ENCODE results near the gene MRPL46.
A peak's percentile ranks its signal among the peaks of the same experiment; 100 is the strongest.
"Not testable (repeated sequence)": the region's sequence is repeated elsewhere in the genome, so short reads cannot be mapped to it uniquely, and the experiment has no call there.

Gene MRPL46

DNA sequence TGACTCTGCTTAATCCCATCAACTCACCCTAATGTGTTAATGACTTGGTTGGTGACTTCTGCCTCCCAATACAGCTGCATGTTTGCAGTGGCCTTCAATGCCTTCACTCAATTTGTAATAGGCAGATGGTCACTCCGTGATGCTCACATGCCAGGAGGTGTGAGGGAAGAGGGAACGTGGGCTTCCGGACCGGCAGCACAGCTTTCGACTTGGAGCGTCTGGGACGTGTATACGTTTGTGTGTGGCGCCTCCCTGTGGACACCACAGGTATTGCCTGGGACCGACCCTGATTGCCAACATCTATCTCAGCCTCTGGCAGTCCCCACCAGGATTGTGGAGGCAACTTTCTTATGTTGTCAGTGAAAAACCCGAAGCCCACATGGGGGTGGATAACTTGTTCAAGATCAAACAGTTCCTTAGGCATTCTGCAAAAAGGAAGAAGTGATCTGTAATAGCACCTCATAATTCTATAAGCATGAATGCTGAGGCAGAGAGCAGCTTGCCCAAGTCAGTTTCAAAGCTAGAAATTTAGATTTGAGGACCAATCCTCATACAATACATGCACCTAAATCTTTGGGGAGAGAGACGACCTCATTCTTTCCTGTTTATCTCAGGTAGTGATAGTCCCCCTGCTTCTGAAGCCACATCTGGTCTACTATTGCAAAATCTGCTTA lies 16.9 kb downstream of the MRPL46 start:
- TF ChIP-seq POLR2A (IDR thresholded peaks at IDR 0.05; ENCODE audit: low read depth, low read length) = no peak
- FAIRE-seq = peak; percentile 81
- peak; percentile 56 for DNase-seq (ENCODE audit: insufficient read length, low spot score)

- FAIRE-seq = no peak
Measured at GRCh38 chr15:88449581-88449980, 17.6 kb downstream of the MRPL46 start.

GRCh38 chr15:88448991-88449461 lies 18.2 kb downstream of the MRPL46 start:
- DNase-seq (ENCODE audit: insufficient read length, low spot score) (no peak), FAIRE-seq (no peak)
- TF ChIP-seq POLR2A (IDR thresholded peaks at IDR 0.05; ENCODE audit: low read depth, low read length) (no peak), PAX5 (IDR thresholded peaks at IDR 0.05; ENCODE audit: insufficient read depth, low read length, severe bottlenecking) (no peak), SPI1 (IDR thresholded peaks at IDR 0.05; ENCODE audit: low read depth, low read length) (no peak), POU2F2 (IDR thresholded peaks at IDR 0.05; ENCODE audit: low read depth, low read length) (no peak), POLR2AphosphoS5 (IDR thresholded peaks at IDR 0.05; ENCODE audit: low read depth, low read length) (no peak), TAF1 (IDR thresholded peaks at IDR 0.05; ENCODE audit: low read depth, low read length) (no peak)

More at GRCh38 chr15:88449581-88449980, 17.6 kb downstream of the MRPL46 start:
- DNase-seq (ENCODE audit: insufficient read length, low spot score) = no peak
- TF ChIP-seq PAX5 (IDR thresholded peaks at IDR 0.05; ENCODE audit: insufficient read depth, low read length, severe bottlenecking) = no peak
- no peak for TF ChIP-seq TAF1 (IDR thresholded peaks at IDR 0.05; ENCODE audit: low read depth, low read length)
- TF ChIP-seq SPI1 (IDR thresholded peaks at IDR 0.05; ENCODE audit: low read depth, low read length) = no peak

DNA sequence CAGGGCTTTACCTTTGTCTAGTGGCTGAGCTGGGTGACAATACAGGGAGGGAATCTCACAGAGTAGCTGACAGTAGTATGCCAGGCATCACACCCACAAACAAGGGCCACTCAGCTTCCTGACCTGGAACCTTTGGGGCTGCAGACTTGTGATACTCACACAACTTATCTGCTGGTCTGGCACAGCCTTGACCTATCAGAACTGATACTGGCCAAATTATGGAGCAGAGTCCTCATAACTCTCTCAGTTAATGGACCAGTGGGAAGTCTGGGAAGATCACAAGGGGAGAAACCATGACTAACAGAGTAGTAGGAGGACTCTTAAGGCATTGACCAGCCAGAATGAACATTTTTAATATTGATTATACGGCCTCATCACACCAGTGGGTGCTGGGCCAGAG lies 19.4 kb downstream of the MRPL46 start:
- no peak for FAIRE-seq
- DNase-seq (ENCODE audit: insufficient read length, low spot score) = no peak
- TF ChIP-seq POU2F2 (IDR thresholded peaks at IDR 0.05; ENCODE audit: low read depth, low read length) (no peak), SPI1 (IDR thresholded peaks at IDR 0.05; ENCODE audit: low read depth, low read length) (no peak), POLR2A (IDR thresholded peaks at IDR 0.05; ENCODE audit: low read depth, low read length) (no peak), TAF1 (IDR thresholded peaks at IDR 0.05; ENCODE audit: low read depth, low read length) (no peak), PAX5 (IDR thresholded peaks at IDR 0.05; ENCODE audit: insufficient read depth, low read length, severe bottlenecking) (no peak), POLR2AphosphoS5 (IDR thresholded peaks at IDR 0.05; ENCODE audit: low read depth, low read length) (no peak)

GRCh38 chr15:88447206-88447605 lies 20.0 kb downstream of the MRPL46 start:
- FAIRE-seq = no peak
- TF ChIP-seq SPI1 (IDR thresholded peaks at IDR 0.05; ENCODE audit: low read depth, low read length) (no peak), POLR2A (IDR thresholded peaks at IDR 0.05; ENCODE audit: low read depth, low read length) (no peak), POU2F2 (IDR thresholded peaks at IDR 0.05; ENCODE audit: low read depth, low read length) (no peak), POLR2AphosphoS5 (IDR thresholded peaks at IDR 0.05; ENCODE audit: low read depth, low read length) (no peak), PAX5 (IDR thresholded peaks at IDR 0.05; ENCODE audit: insufficient read depth, low read length, severe bottlenecking) (no peak), TAF1 (IDR thresholded peaks at IDR 0.05; ENCODE audit: low read depth, low read length) (no peak)
- DNase-seq (ENCODE audit: insufficient read length, low spot score) = no peak

- FAIRE-seq (no peak), DNase-seq (ENCODE audit: insufficient read length, low spot score) (no peak)
- TF ChIP-seq POU2F2 (IDR thresholded peaks at IDR 0.05; ENCODE audit: low read depth, low read length) = no peak
- no peak for TF ChIP-seq POLR2AphosphoS5 (IDR thresholded peaks at IDR 0.05; ENCODE audit: low read depth, low read length)
- no peak for TF ChIP-seq PAX5 (IDR thresholded peaks at IDR 0.05; ENCODE audit: insufficient read depth, low read length, severe bottlenecking)
- no peak for TF ChIP-seq POLR2A (IDR thresholded peaks at IDR 0.05; ENCODE audit: low read depth, low read length)
- no peak for TF ChIP-seq SPI1 (IDR thresholded peaks at IDR 0.05; ENCODE audit: low read depth, low read length)
- no peak for TF ChIP-seq TAF1 (IDR thresholded peaks at IDR 0.05; ENCODE audit: low read depth, low read length)
Measured at GRCh38 chr15:88441076-88441730, 26.0 kb downstream of the MRPL46 start.

GRCh38 chr15:88440021-88440420 lies 27.2 kb downstream of the MRPL46 start:
- TF ChIP-seq SPI1 (IDR thresholded peaks at IDR 0.05; ENCODE audit: low read depth, low read length) = no peak
- TF ChIP-seq POLR2AphosphoS5 (IDR thresholded peaks at IDR 0.05; ENCODE audit: low read depth, low read length) = no peak
- TF ChIP-seq POU2F2 (IDR thresholded peaks at IDR 0.05; ENCODE audit: low read depth, low read length) = no peak
- TF ChIP-seq POLR2A (IDR thresholded peaks at IDR 0.05; ENCODE audit: low read depth, low read length) = no peak
- no peak for TF ChIP-seq TAF1 (IDR thresholded peaks at IDR 0.05; ENCODE audit: low read depth, low read length)
- no peak for TF ChIP-seq PAX5 (IDR thresholded peaks at IDR 0.05; ENCODE audit: insufficient read depth, low read length, severe bottlenecking)
- FAIRE-seq = no peak
- no peak for DNase-seq (ENCODE audit: insufficient read length, low spot score)

DNA sequence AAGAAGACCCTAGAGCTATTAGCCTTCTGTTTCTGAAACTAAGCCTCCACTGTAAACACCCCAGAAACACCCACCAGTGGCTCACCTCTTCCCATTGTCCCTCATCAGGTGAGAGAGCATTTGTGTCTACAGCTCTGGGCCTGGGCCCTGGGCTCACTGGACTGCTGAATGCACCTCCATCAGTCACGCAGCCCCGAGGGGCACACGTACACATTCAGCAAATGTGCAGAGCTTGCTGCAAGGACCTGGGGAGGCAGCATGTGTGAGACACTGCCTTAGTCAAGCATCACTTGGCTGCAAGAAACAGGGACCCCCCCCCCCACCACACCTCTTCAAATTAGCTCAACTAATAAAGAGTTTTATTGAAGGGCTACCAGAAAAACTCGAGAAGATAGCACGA lies 29.0 kb downstream of the MRPL46 start:
- FAIRE-seq = no peak
- TF ChIP-seq POLR2AphosphoS5 (IDR thresholded peaks at IDR 0.05; ENCODE audit: low read depth, low read length) (no peak), SPI1 (IDR thresholded peaks at IDR 0.05; ENCODE audit: low read depth, low read length) (no peak), TAF1 (IDR thresholded peaks at IDR 0.05; ENCODE audit: low read depth, low read length) (no peak), POLR2A (IDR thresholded peaks at IDR 0.05; ENCODE audit: low read depth, low read length) (no peak), PAX5 (IDR thresholded peaks at IDR 0.05; ENCODE audit: insufficient read depth, low read length, severe bottlenecking) (no peak), POU2F2 (IDR thresholded peaks at IDR 0.05; ENCODE audit: low read depth, low read length) (no peak)
- DNase-seq (ENCODE audit: insufficient read length, low spot score) = no peak

DNA sequence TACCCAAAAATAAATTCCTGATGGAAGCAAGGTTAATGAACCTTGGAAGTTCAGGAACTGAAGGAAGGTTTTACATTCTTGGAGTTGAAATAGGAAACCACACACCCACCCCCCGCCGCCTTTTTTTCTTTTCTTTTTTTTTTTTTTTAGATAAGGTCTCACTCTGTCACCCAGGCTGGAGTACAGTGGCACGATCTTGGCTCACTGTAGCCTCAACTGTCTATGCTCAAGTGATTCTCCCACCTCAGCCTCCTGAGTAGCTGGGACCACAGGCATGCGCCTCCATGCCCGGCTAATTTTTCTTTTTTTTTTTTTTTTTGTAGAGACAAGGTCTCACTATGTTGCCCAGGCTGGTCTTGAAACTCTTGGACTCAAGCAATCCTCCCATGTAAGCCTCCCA lies 33.1 kb downstream of the MRPL46 start:
- not testable (repeated sequence) for FAIRE-seq; DNase-seq (ENCODE audit: insufficient read length, low spot score)

DNA sequence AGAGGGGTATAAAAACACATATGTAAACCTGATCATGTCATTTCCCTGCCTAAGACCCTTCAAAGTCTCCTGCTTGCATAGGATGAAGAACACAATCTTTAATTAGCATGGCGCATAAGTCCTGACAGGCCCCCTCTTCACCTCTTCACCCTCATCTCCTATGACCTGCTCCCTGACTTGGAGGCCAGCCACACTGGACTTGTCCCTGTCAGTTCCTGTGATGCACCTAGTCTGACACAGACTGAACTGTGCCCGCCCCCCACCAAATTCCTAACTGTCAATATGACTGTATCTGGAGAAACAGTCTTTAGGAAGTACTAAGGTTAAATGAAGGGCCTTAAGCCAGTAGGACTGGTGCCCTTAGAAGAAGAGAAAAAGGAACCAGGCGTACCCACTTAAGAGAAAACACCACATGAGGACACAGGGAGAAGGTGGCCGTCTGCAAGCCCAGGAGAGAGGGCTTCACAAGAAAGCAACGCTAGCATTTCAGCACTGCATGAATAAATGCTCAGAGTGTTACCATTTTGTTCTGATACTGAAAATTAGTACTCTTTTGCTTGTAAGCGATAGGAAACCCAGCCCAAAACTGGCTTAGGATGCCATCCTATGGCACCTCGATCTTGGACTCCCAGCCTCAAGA lies 34.0 kb downstream of the MRPL46 start:
- FAIRE-seq (no peak), DNase-seq (ENCODE audit: insufficient read length, low spot score) (no peak)
- TF ChIP-seq PAX5 (IDR thresholded peaks at IDR 0.05; ENCODE audit: insufficient read depth, low read length, severe bottlenecking) (no peak), POU2F2 (IDR thresholded peaks at IDR 0.05; ENCODE audit: low read depth, low read length) (no peak), TAF1 (IDR thresholded peaks at IDR 0.05; ENCODE audit: low read depth, low read length) (no peak), POLR2A (IDR thresholded peaks at IDR 0.05; ENCODE audit: low read depth, low read length) (no peak), SPI1 (IDR thresholded peaks at IDR 0.05; ENCODE audit: low read depth, low read length) (no peak), POLR2AphosphoS5 (IDR thresholded peaks at IDR 0.05; ENCODE audit: low read depth, low read length) (no peak)
